GM18951 (cell line): ENCODE data around the gene KLRF2.

ENCODE experiments used
- POLR2A ChIP-seq: IDR thresholded peaks from 4 replicates; pipeline ENCODE4 v1.6.1; 2011; ENCODE audit warnings: mild to moderate bottlenecking; ENCODE audit not compliant: insufficient read length, insufficient read depth; ENCODE audit errors: extremely low read depth
- in situ Hi-C: fragments of 300-500 bp; cut with MboI; formaldehyde crosslinking; loops from one replicate; pipeline ENCODE4 v1.12.0; 2022; ENCODE audit warnings: low sequenced_read_pairs, mixed read lengths, inconsistent platforms; ENCODE audit not compliant: unreplicated experiment

The KLRF2 gene, protein sequence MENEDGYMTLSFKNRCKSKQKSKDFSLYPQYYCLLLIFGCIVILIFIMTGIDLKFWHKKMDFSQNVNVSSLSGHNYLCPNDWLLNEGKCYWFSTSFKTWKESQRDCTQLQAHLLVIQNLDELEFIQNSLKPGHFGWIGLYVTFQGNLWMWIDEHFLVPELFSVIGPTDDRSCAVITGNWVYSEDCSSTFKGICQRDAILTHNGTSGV

DNA sequence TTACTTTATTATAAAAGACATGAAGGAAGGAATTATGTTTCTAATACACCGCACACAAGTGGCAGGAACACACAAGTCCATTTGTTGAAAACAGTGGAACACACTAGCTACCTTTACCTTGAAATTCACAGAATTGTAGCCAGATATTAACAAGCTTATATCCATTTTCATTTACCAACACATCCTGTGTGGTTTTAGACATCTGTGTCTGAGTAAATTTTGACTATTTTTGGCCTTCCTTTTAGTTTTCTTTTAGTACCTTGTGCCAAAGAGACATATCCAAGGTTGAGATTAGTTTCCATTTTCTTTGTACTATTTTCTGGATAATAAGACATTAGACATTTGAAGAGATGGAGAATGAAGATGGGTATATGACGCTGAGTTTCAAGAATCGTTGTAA is at the start of gene KLRF2:
Gene KLRF2 (plus strand): TSS at position 244 of the 400 bp plus-strand sequence. CDS start 107 bp downstream, at position 351.
- TF ChIP-seq POLR2A, result no peak

DNA sequence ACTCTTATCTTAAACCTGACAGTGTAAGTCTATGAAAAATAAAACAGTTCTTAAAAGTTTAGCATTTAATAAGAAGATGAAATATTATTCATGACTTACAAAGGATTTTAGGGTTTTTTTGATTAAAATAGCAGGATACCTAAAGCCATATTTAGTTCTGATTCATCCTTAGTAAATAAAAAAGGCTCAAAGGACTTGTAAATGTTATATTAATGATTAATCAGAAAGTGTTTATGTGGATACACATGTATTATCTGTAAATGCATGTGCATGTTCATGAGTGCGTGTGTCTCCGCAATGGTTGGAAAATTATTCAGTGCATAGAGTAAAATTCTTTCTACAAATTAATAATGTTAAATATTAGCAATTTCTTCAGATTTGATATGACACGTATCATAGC is 49.6 kb upstream of the KLRF2 start:
- no peak for TF ChIP-seq POLR2A
- in situ Hi-C loops, result no loop called here

More for the DNA sequence above, at the start of gene KLRF2:
- in situ Hi-C loops, result no loop called here

DNA sequence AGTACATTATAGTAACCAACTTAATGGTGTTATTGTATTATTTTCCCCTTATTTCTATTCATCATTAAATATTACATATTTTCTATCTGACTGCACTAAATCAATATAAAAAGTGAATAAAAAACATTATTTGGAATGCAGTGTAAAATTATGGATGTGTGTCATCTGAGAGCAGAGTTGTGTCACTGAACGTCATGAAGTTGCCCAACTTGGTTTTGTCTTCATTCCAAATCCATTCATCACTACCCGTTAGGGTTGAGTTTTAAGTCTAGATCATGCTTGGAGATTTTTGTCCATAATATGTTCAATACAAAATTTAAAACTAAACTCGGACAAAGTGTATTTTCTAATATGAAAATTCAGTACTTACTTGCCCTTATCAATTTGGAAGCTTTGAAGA is 37.9 kb upstream of the KLRF2 start:
- no peak for TF ChIP-seq POLR2A
- in situ Hi-C loops, result no loop called here

- in situ Hi-C loops, result no loop called here
Observed at GRCh38 chr12:9848899-9849298, 32.4 kb upstream of the KLRF2 start.

DNA sequence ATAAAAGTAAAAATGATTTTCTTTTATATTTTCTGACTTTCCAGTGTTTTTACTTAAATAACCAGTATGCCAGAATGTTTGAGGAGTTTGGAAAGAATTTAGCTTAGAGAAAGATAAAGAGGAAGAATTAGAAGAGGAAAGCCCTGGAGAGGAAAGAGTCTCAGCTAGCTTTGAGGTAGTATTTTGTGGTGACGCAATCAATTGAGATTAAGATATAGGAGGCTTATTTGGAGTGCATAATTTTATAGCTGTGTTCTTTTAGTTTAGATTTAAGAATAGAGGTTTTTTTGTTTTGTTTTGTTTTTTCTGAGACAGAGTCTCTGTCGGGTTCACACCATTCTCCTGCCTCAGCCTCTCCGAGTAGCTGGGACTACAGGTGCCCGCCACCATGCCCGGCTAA is 30.2 kb upstream of the KLRF2 start:
- in situ Hi-C loops, result no loop called here
- TF ChIP-seq POLR2A, result no peak

More at GRCh38 chr12:9848899-9849298, 32.4 kb upstream of the KLRF2 start:
- no peak for TF ChIP-seq POLR2A

- TF ChIP-seq POLR2A, result no peak
- in situ Hi-C loops, result no loop called here
Observed at GRCh38 chr12:9851927-9852326, 29.4 kb upstream of the KLRF2 start.

GRCh38 chr12:9856151-9856550 is 25.1 kb upstream of the KLRF2 start:
- in situ Hi-C loops, result no loop called here
- TF ChIP-seq POLR2A, result no peak

DNA sequence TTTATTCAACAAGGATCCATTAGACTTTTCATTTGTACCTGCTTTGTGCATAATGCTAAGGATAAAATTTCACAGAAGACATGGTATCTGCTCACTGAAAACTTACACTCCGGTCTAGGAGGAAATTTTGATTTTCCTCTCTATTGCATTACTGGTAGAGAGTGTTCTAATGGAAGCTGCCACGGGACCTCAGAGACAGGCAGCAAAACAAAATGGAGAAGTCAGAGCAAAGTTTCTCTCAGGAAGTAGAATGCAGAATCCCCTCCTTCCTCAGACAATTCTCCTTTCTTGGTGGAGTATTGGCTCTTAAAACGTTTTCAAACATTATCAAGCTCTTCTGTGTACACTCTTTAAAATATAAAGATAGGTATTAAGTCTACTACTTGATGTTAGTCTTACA is 24.4 kb upstream of the KLRF2 start:
- in situ Hi-C loops, result no loop called here

GRCh38 chr12:9858135-9858534 is 23.2 kb upstream of the KLRF2 start:
- in situ Hi-C loops, result no loop called here
- no peak for TF ChIP-seq POLR2A

More for the DNA sequence above, 24.4 kb upstream of the KLRF2 start:
- TF ChIP-seq POLR2A, result no peak

DNA sequence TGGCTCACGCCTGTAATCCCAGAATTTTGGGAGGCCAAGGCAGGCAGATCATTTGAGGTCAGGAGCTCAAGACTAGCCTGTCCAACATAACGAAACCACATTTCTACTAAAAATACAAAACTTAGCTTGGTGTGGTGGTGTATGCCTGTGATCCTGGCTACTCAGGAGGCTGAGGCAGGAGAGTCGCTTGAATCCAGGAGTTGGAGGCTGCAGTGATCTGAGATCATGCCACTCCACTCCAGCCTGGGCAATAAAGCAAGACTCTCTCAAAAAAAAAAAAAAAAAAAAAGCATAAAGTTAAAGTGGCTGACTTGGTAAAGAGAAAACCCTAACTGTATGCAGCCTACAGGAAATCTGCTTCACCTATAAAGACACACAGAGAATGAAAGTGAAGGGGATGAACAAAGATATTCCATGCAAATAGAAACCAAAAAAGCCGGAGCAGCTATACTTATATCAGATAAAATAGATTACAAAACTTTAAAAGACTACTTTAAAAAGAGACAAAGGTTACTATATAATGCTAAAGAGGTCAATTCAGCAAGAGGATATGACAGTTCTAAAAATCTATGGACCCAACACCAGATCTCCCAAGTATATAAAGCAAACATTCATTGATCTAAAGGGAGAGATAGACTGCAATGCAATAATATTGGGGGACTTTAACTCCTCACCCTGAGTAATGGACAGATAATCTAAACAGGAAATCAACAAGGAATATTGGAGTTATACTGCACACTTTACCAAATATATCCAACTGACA is 16.2 kb upstream of the KLRF2 start:
- in situ Hi-C loops, result no loop called here
- no peak for TF ChIP-seq POLR2A

- no peak for TF ChIP-seq POLR2A
- in situ Hi-C loops, result no loop called here
Observed at GRCh38 chr12:9866860-9867269, 14.4 kb upstream of the KLRF2 start.

GRCh38 chr12:9867531-9867930 is 13.8 kb upstream of the KLRF2 start:
- in situ Hi-C loops, result no loop called here
- TF ChIP-seq POLR2A, result no peak

- in situ Hi-C loops, result no loop called here
- TF ChIP-seq POLR2A, result no peak
Observed at GRCh38 chr12:9868311-9868801, 12.9 kb upstream of the KLRF2 start.

DNA sequence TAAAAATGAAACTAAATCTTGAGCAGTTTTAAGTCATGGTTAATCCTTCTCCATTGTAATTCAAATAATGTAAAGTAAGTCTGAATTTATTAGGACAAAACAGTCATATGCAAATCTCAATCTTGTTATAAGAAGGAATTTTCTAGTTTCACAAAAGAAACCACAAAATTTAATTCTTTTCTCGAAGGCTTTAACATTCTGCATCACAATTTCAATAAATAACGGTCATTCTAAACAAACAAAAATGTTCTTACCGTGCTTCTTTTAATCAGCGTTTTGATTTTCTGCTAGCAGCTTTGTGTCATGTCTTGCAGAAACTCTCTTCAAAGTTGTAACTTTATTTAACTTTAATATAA is 12.4 kb upstream of the KLRF2 start:
- no peak for TF ChIP-seq POLR2A
- in situ Hi-C loops, result no loop called here
